ENCODE measurements around the gene PCK2. TPM values are rescaled to one million over a fixed set of nuclear protein-coding genes. Genes with fewer than 3 reads are reported as not detected.
A peak's percentile ranks its signal among the peaks of the same experiment; 100 is the strongest.

Gene PCK2
- total RNA-seq, 1 donor from 2014 or later = 126 TPM

DNA sequence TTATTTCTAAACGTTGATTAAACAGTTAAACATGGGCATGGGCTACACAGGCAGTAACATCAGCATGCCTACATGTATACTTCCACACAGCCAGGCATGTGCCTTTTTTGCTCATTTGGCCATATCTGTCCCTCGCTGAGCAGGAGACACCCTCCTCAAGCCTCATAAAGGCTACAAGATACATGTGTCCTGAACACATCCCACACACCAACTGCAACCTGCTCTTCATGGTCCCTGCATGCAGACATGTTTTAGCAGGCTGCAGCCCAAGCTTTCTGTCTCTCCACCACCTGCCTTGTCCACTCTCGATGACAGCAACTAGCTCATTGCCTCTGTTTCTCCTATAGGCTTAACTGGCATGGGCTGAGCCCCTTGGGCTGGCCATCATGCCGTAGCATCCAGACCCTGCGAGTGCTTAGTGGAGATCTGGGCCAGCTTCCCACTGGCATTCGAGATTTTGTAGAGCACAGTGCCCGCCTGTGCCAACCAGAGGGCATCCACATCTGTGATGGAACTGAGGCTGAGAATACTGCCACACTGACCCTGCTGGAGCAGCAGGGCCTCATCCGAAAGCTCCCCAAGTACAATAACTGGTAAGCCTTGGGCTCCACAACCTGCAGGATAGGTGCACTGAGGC is 2.6 kb downstream of the PCK2 start:
- no peaks in the 10 kb centered on the region for H3K27me3 Mint-ChIP-seq (ENCODE audit: low read depth)
- peak overlapping the region; percentile 50 for H3K4me3 Mint-ChIP-seq (ENCODE audit: unreplicated experiment)
- peak overlapping the region; percentile 57 for H3K27ac Mint-ChIP-seq (ENCODE audit: unreplicated experiment)

DNA sequence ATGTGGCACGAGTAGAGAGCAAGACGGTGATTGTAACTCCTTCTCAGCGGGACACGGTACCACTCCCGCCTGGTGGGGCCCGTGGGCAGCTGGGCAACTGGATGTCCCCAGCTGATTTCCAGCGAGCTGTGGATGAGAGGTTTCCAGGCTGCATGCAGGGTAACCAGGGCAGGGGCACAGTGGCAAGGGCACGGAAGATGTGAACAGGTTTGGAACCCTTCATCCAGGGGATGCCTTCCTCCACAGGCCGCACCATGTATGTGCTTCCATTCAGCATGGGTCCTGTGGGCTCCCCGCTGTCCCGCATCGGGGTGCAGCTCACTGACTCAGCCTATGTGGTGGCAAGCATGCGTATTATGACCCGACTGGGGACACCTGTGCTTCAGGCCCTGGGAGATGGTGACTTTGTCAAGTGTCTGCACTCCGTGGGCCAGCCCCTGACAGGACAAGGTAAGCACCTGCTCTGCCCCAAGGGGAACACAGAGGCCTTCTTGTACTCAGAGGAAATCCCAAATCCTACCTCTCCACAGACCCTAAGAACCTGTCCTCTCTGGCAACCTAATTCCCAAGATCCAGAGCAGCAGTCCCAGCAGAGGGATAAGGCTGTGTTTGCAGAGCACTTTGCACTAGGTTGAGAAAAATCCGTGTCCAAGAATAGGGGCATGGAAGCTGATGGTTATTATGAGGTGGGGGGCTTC is 4.3 kb downstream of the PCK2 start:
- Mint-ChIP-seq H3K36me3 (ENCODE audit: low read depth) (peaks cover 26% of the 10 kb centered on the region), H3K9me3 (ENCODE audit: low read depth) (no peaks in the 10 kb centered on the region), H3K27ac (ENCODE audit: unreplicated experiment) (no peak overlapping the region), H3K4me3 (ENCODE audit: unreplicated experiment) (peak overlapping the region; percentile 31), H3K27me3 (ENCODE audit: low read depth) (no peaks in the 10 kb centered on the region), H3K4me1 (ENCODE audit: low read depth) (peaks cover 26% of the 10 kb centered on the region)
- no peak for DNase-seq (ENCODE audit: low spot score)
- TF ChIP-seq, protein P1, sequence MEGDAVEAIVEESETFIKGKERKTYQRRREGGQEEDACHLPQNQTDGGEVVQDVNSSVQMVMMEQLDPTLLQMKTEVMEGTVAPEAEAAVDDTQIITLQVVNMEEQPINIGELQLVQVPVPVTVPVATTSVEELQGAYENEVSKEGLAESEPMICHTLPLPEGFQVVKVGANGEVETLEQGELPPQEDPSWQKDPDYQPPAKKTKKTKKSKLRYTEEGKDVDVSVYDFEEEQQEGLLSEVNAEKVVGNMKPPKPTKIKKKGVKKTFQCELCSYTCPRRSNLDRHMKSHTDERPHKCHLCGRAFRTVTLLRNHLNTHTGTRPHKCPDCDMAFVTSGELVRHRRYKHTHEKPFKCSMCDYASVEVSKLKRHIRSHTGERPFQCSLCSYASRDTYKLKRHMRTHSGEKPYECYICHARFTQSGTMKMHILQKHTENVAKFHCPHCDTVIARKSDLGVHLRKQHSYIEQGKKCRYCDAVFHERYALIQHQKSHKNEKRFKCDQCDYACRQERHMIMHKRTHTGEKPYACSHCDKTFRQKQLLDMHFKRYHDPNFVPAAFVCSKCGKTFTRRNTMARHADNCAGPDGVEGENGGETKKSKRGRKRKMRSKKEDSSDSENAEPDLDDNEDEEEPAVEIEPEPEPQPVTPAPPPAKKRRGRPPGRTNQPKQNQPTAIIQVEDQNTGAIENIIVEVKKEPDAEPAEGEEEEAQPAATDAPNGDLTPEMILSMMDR (IDR thresholded peaks at IDR 0.05) = no peak

More for the DNA sequence above, 2.6 kb downstream of the PCK2 start:
- TF ChIP-seq, protein P1 (IDR thresholded peaks at IDR 0.05) = no peak
- Mint-ChIP-seq H3K36me3 (ENCODE audit: low read depth) (peaks cover 22% of the 10 kb centered on the region), H3K9me3 (ENCODE audit: low read depth) (no peaks in the 10 kb centered on the region), H3K4me1 (ENCODE audit: low read depth) (peaks cover 38% of the 10 kb centered on the region)
- no peak for DNase-seq (ENCODE audit: low spot score)

DNA sequence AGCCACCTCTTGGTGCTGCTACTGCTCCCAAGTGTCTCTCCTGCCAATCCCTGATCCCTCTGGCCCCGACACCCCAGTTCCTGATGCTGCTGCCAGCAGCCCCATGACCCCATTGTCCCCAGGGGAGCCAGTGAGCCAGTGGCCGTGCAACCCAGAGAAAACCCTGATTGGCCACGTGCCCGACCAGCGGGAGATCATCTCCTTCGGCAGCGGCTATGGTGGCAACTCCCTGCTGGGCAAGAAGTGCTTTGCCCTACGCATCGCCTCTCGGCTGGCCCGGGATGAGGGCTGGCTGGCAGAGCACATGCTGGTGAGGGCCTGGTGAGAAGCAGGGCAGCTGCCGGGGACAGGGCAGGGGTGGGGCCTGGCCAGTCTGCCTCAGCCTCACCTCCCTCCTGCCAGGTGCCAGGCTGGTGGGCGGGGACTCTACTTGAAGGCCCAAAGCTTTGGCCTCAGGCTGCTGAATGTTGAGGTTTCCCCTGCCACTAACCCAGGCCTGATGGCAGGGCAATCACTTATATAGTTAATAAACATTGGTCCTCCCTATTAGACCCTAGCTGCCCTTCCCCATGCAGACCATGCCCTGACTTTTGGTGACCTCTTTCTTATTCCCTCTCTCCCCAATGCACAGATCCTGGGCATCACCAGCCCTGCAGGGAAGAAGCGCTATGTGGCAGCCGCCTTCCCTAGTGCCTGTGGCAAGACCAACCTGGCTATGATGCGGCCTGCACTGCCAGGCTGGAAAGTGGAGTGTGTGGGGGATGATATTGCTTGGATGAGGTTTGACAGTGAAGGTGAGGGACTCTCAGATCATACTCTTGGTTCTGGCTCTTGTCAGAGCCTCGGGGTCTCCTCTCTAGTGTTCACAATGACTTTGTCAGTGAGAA is 5.1 kb downstream of the PCK2 start:
- H3K9me3 Mint-ChIP-seq (ENCODE audit: low read depth) = no peaks in the 10 kb centered on the region
- peaks cover 30% of the 10 kb centered on the region for H3K36me3 Mint-ChIP-seq (ENCODE audit: low read depth)
- peak overlapping the region; percentile 31 for H3K4me3 Mint-ChIP-seq (ENCODE audit: unreplicated experiment)
- peaks cover 22% of the 10 kb centered on the region for H3K4me1 Mint-ChIP-seq (ENCODE audit: low read depth)
- DNase-seq (ENCODE audit: low spot score) = no peak
- peak overlapping the region; percentile 23 for H3K27ac Mint-ChIP-seq (ENCODE audit: unreplicated experiment)
- no peaks in the 10 kb centered on the region for H3K27me3 Mint-ChIP-seq (ENCODE audit: low read depth)
- TF ChIP-seq, protein P1 (IDR thresholded peaks at IDR 0.05) = no peak

DNA sequence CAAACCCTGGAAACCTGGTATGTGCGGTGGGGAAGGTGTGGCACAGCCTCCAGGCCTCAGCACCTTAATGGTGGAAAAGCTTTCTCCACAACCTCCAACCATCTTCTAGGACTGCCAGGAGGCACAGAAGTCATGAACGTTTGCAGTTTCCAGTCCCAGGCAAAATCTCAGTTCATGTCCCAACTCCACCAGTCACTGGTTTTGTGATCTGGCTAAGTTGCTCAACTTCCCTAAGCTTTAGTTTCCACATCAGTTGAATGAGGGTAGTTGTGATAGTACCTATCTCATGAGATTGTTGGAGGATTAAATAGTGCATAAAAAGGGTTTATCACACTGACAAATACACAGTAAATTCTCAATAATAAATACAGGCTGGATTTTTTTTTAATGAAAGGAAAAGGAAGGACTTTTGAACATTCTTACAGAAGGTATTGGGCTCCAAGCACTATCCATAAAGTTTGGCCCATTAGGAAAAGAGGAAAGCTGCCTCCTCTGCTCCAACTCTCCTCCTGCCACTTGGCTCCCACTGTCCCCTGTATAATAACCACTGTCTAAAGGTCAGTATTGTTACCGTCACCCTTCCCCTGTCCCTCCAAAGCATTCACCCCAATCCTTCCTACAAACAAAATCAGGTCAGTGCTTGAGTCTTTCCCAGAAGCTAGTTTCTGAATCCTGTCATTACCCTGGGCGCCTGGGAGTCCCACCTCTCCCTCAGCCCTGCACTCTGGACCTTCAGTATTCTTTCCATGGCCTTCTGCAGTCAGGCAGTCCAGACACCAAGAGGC is 6.3 kb downstream of the PCK2 start:
- Mint-ChIP-seq H3K9me3 (ENCODE audit: low read depth) (no peaks in the 10 kb centered on the region), H3K27ac (ENCODE audit: unreplicated experiment) (no peak overlapping the region), H3K4me1 (ENCODE audit: low read depth) (peaks cover 16% of the 10 kb centered on the region), H3K4me3 (ENCODE audit: unreplicated experiment) (no peak overlapping the region), H3K36me3 (ENCODE audit: low read depth) (peaks cover 34% of the 10 kb centered on the region), H3K27me3 (ENCODE audit: low read depth) (no peaks in the 10 kb centered on the region)
- no peak for DNase-seq (ENCODE audit: low spot score)
- TF ChIP-seq, protein P1 (IDR thresholded peaks at IDR 0.05) = no peak

Measured in chondrocyte (in vitro differentiated cells).